ENCODE results near the gene PNMA6E.
A peak's percentile ranks its signal among the peaks of the same experiment; 100 is the strongest.

PNMA6E gene

GRCh38 chrX:153411988-153412574, 10.9 kb upstream of the PNMA6E start:
- Histone ChIP-seq H3K36me3 (ENCODE audit: insufficient read depth, insufficient read length, low read length) (no peaks in the 10 kb centered on the region), H3K4me1 (ENCODE audit: insufficient read depth, insufficient read length) (peaks cover 2% of the 10 kb centered on the region), H3K4me3 (ENCODE audit: insufficient read length, low read depth) (peak overlapping the region; percentile 11), H3K9me3 (ENCODE audit: insufficient read depth, low read length) (no peaks in the 10 kb centered on the region), H3K9ac (ENCODE audit: insufficient read length, low read depth) (no peak overlapping the region), H3K27me3 (ENCODE audit: insufficient read depth, insufficient read length) (peaks cover 24% of the 10 kb centered on the region)
- DNase-seq (ENCODE audit: low read depth, low spot score): no peak
- TF ChIP-seq SUZ12 (IDR thresholded peaks at IDR 0.05; ENCODE audit: extremely low read depth, insufficient read depth, insufficient read length) (no peak), YY1 (IDR thresholded peaks at IDR 0.05; ENCODE audit: insufficient read depth, insufficient read length) (no peak), ZNF274 (IDR thresholded peaks at IDR 0.05; ENCODE audit: low read depth, low read length) (no peak)

GRCh38 chrX:153411255-153411987, 10.3 kb upstream of the PNMA6E start, which contains the start of gene ZFP92:
TSS of gene ZFP92 (plus strand) at chrX:153411472. CDS start at chrX:153418323, 6,851 bp downstream.
- Histone ChIP-seq H3K9me3 (ENCODE audit: insufficient read depth, low read length) (no peaks in the 10 kb centered on the region), H3K4me1 (ENCODE audit: insufficient read depth, insufficient read length) (peaks cover 2% of the 10 kb centered on the region), H3K36me3 (ENCODE audit: insufficient read depth, insufficient read length, low read length) (no peaks in the 10 kb centered on the region), H3K9ac (ENCODE audit: insufficient read length, low read depth) (peak within 1 kb of the TSS; percentile 32), H3K4me3 (ENCODE audit: insufficient read length, low read depth) (peak within 1 kb of the TSS; percentile 11), H3K27me3 (ENCODE audit: insufficient read depth, insufficient read length) (peaks cover 24% of the 10 kb centered on the region)
- TF ChIP-seq SUZ12 (IDR thresholded peaks at IDR 0.05; ENCODE audit: extremely low read depth, insufficient read depth, insufficient read length) (no peak), YY1 (IDR thresholded peaks at IDR 0.05; ENCODE audit: insufficient read depth, insufficient read length) (no peak), ZNF274 (IDR thresholded peaks at IDR 0.05; ENCODE audit: low read depth, low read length) (no peak)
- DNase-seq (ENCODE audit: low read depth, low spot score): no peak

GRCh38 chrX:153410888-153411254, 9.7 kb upstream of the PNMA6E start:
- H3K36me3 ChIP-seq (ENCODE audit: insufficient read depth, insufficient read length, low read length): no peaks in the 10 kb centered on the region
- H3K9me3 ChIP-seq (ENCODE audit: insufficient read depth, low read length): no peaks in the 10 kb centered on the region
- H3K4me1 ChIP-seq (ENCODE audit: insufficient read depth, insufficient read length): peaks cover 2% of the 10 kb centered on the region
- no peak overlapping the region for H3K4me3 ChIP-seq (ENCODE audit: insufficient read length, low read depth)
- H3K9ac ChIP-seq (ENCODE audit: insufficient read length, low read depth): no peak overlapping the region
- TF ChIP-seq SUZ12 (IDR thresholded peaks at IDR 0.05; ENCODE audit: extremely low read depth, insufficient read depth, insufficient read length) (no peak), ZNF274 (IDR thresholded peaks at IDR 0.05; ENCODE audit: low read depth, low read length) (no peak), YY1 (IDR thresholded peaks at IDR 0.05; ENCODE audit: insufficient read depth, insufficient read length) (no peak)
- DNase-seq (ENCODE audit: low read depth, low spot score): no peak
- peaks cover 24% of the 10 kb centered on the region for H3K27me3 ChIP-seq (ENCODE audit: insufficient read depth, insufficient read length)

- no peak for DNase-seq (ENCODE audit: low read depth, low spot score)
- Histone ChIP-seq H3K27me3 (ENCODE audit: insufficient read depth, insufficient read length) (peaks cover 24% of the 10 kb centered on the region), H3K4me3 (ENCODE audit: insufficient read length, low read depth) (no peak overlapping the region), H3K4me1 (ENCODE audit: insufficient read depth, insufficient read length) (peaks cover 2% of the 10 kb centered on the region), H3K9ac (ENCODE audit: insufficient read length, low read depth) (no peak overlapping the region), H3K36me3 (ENCODE audit: insufficient read depth, insufficient read length, low read length) (no peaks in the 10 kb centered on the region), H3K9me3 (ENCODE audit: insufficient read depth, low read length) (no peaks in the 10 kb centered on the region)
- TF ChIP-seq YY1 (IDR thresholded peaks at IDR 0.05; ENCODE audit: insufficient read depth, insufficient read length): no peak
- no peak for TF ChIP-seq ZNF274 (IDR thresholded peaks at IDR 0.05; ENCODE audit: low read depth, low read length)
- no peak for TF ChIP-seq SUZ12 (IDR thresholded peaks at IDR 0.05; ENCODE audit: extremely low read depth, insufficient read depth, insufficient read length)
These were observed 9.2 kb upstream of the PNMA6E start for GRCh38 chrX:153410373-153410772.

GRCh38 chrX:153409414-153410101, 8.4 kb upstream of the PNMA6E start:
- TF ChIP-seq YY1 (IDR thresholded peaks at IDR 0.05; ENCODE audit: insufficient read depth, insufficient read length) (no peak), ZNF274 (IDR thresholded peaks at IDR 0.05; ENCODE audit: low read depth, low read length) (no peak), SUZ12 (IDR thresholded peaks at IDR 0.05; ENCODE audit: extremely low read depth, insufficient read depth, insufficient read length) (no peak)
- Histone ChIP-seq H3K9me3 (ENCODE audit: insufficient read depth, low read length) (no peaks in the 10 kb centered on the region), H3K36me3 (ENCODE audit: insufficient read depth, insufficient read length, low read length) (no peaks in the 10 kb centered on the region), H3K9ac (ENCODE audit: insufficient read length, low read depth) (no peak overlapping the region), H3K4me3 (ENCODE audit: insufficient read length, low read depth) (no peak overlapping the region), H3K27me3 (ENCODE audit: insufficient read depth, insufficient read length) (peaks cover 24% of the 10 kb centered on the region), H3K4me1 (ENCODE audit: insufficient read depth, insufficient read length) (peaks cover 2% of the 10 kb centered on the region)
- DNase-seq (ENCODE audit: low read depth, low spot score): no peak

GRCh38 chrX:153408871-153409351, 7.8 kb upstream of the PNMA6E start:
- DNase-seq (ENCODE audit: low read depth, low spot score): no peak
- Histone ChIP-seq H3K9ac (ENCODE audit: insufficient read length, low read depth) (no peak overlapping the region), H3K9me3 (ENCODE audit: insufficient read depth, low read length) (no peaks in the 10 kb centered on the region), H3K4me3 (ENCODE audit: insufficient read length, low read depth) (no peak overlapping the region), H3K4me1 (ENCODE audit: insufficient read depth, insufficient read length) (peaks cover 2% of the 10 kb centered on the region), H3K36me3 (ENCODE audit: insufficient read depth, insufficient read length, low read length) (no peaks in the 10 kb centered on the region), H3K27me3 (ENCODE audit: insufficient read depth, insufficient read length) (peaks cover 24% of the 10 kb centered on the region)
- no peak for TF ChIP-seq SUZ12 (IDR thresholded peaks at IDR 0.05; ENCODE audit: extremely low read depth, insufficient read depth, insufficient read length)
- no peak for TF ChIP-seq ZNF274 (IDR thresholded peaks at IDR 0.05; ENCODE audit: low read depth, low read length)

GRCh38 chrX:153408221-153408721, 7.1 kb upstream of the PNMA6E start:
- Histone ChIP-seq H3K4me1 (ENCODE audit: insufficient read depth, insufficient read length) (peaks cover 2% of the 10 kb centered on the region), H3K9me3 (ENCODE audit: insufficient read depth, low read length) (no peaks in the 10 kb centered on the region), H3K36me3 (ENCODE audit: insufficient read depth, insufficient read length, low read length) (no peaks in the 10 kb centered on the region), H3K9ac (ENCODE audit: insufficient read length, low read depth) (no peak overlapping the region), H3K27me3 (ENCODE audit: insufficient read depth, insufficient read length) (peaks cover 24% of the 10 kb centered on the region), H3K4me3 (ENCODE audit: insufficient read length, low read depth) (no peak overlapping the region)
- no peak for TF ChIP-seq SUZ12 (IDR thresholded peaks at IDR 0.05; ENCODE audit: extremely low read depth, insufficient read depth, insufficient read length)
- TF ChIP-seq ZNF274 (IDR thresholded peaks at IDR 0.05; ENCODE audit: low read depth, low read length): no peak
- TF ChIP-seq YY1 (IDR thresholded peaks at IDR 0.05; ENCODE audit: insufficient read depth, insufficient read length): no peak
- no peak for DNase-seq (ENCODE audit: low read depth, low spot score)
